Occipital lobe (tissue), 2 donors: ENCODE data around the gene RND1. TPM values are rescaled to one million over a fixed set of nuclear protein-coding genes. Genes with fewer than 3 reads are reported as not detected.
A peak's percentile ranks its signal among the peaks of the same experiment; 100 is the strongest.

Source experiments
- DNase-seq: peaks from one replicate; lab custom pipeline; 2025; lab: John Stamatoyannopoulos, UW
- total RNA-seq: library from RNA; depleted of rRNA; stranded (reverse); fragments of >200 nt; gene quantifications from one replicate; pipeline ENCODE4 v1.2.3, GENCODE V29; 2014

The RND1 gene
- total RNA-seq, 1 donor from 2014 or later: 22.9 TPM

GRCh38 chr12:48827513-48828096, 38.1 kb downstream of the RND1 start:
- no peak for DNase-seq

GRCh38 chr12:48827026-48827425, 38.6 kb downstream of the RND1 start:
- DNase-seq: no peak

- no peak for DNase-seq
Measured at GRCh38 chr12:48826209-48826855, 39.3 kb downstream of the RND1 start.

GRCh38 chr12:48824905-48825304, 40.8 kb downstream of the RND1 start:
- no peak for DNase-seq

GRCh38 chr12:48824112-48824511, 41.6 kb downstream of the RND1 start:
- DNase-seq: no peak

- DNase-seq: no peak
Measured at GRCh38 chr12:48823281-48823680, 42.4 kb downstream of the RND1 start.

GRCh38 chr12:48822711-48823110, 43.0 kb downstream of the RND1 start:
- no peak for DNase-seq

GRCh38 chr12:48822139-48822538, 43.5 kb downstream of the RND1 start:
- no peak for DNase-seq

GRCh38 chr12:48819986-48820725, 45.5 kb downstream of the RND1 start:
- no peak for DNase-seq

GRCh38 chr12:48818831-48819590, 46.7 kb downstream of the RND1 start:
- DNase-seq: no peak

GRCh38 chr12:48817873-48818830, 47.5 kb downstream of the RND1 start, which contains the start of gene CACNB3:
Gene CACNB3, plus strand, starts transcription at chr12:48818496. Its CDS starts 434 bp downstream, at chr12:48818930.
- peak; percentile 30 for DNase-seq

GRCh38 chr12:48816143-48816854, 49.4 kb downstream of the RND1 start:
- DNase-seq: no peak

GRCh38 chr12:48815126-48816110, 50.3 kb downstream of the RND1 start:
- DNase-seq: peak; percentile 72

- DNase-seq: no peak
Measured at GRCh38 chr12:48814262-48815125, 51.2 kb downstream of the RND1 start.

GRCh38 chr12:48813465-48814261, 52.0 kb downstream of the RND1 start:
- DNase-seq: no peak

- DNase-seq: no peak
Measured at GRCh38 chr12:48812389-48812788, 53.3 kb downstream of the RND1 start.
